ENCODE results near the gene EVL. TPM values are rescaled to one million over a fixed set of nuclear protein-coding genes. Genes with fewer than 3 reads are reported as not detected.

Gene EVL
- total and polyA plus RNA-seq, 2 of the 8 experiments (the other 6 are each of a cell fraction or from before 2014, with no cell fraction given): 30.7 to 64.6 TPM

- H3K23me2 ChIP-seq (ENCODE audit: low read depth, low read length): no peaks in the 10 kb centered on the region
- H4K20me1 ChIP-seq (replicated peaks in 1 of 2; ENCODE audit: control insufficient read depth in 1 of 2, insufficient read depth in 2 of 2, low read length in 2 of 2): peaks cover 0 to 2% of the 10 kb centered on the region in 2 experiments
- no peak overlapping the region for H3K27ac ChIP-seq (ENCODE audit: low read depth, low read length)
- no peak overlapping the region for H4K8ac ChIP-seq (ENCODE audit: extremely low read depth, insufficient read depth, low read length)
- H3K9ac ChIP-seq (replicated peaks in 1 of 4; ENCODE audit: extremely low read depth in 1 of 4, low read depth in 3 of 4, low read length in 3 of 4): no peak overlapping the region
- no peak overlapping the region for H3K56ac ChIP-seq (replicated peaks; ENCODE audit: insufficient read length, low read depth, low read length)
- POLR2A ChIA-PET (ENCODE audit: partially characterized antibody): no interaction called here
- H3K18ac ChIP-seq (ENCODE audit: extremely low read depth, low read length): no peak overlapping the region
- no peaks in the 10 kb centered on the region; a peak in 1 of 7 replicates for H3K27me3 ChIP-seq (replicated peaks in 1 of 4; ENCODE audit: control insufficient read depth in 3 of 4, extremely low read depth in 1 of 4, insufficient read depth in 3 of 4, low read length in 3 of 4)
- no peaks in the 10 kb centered on the region for H3K79me1 ChIP-seq (ENCODE audit: low read depth, low read length)
- H3K4me3 ChIP-seq (ENCODE audit: extremely low read depth in 1 of 4, insufficient read depth in 2 of 4, low read depth in 3 of 4, low read length in 4 of 4): no peak overlapping the region
- no peak overlapping the region for H4K91ac ChIP-seq (replicated peaks; ENCODE audit: insufficient read length, low read length)
- H3K9me3 ChIP-seq (ENCODE audit: insufficient read depth in 2 of 2, low read depth in 1 of 2, low read length in 1 of 2): no peaks in the 10 kb centered on the region
- TF ChIP-seq BRCA1 (IDR thresholded peaks at IDR 0.05; ENCODE audit: low read depth, low read length): no peak
- no peak for TF ChIP-seq TBP (IDR thresholded peaks at IDR 0.05; ENCODE audit: low read depth, low read length)
- no peak for TF ChIP-seq USF2 (IDR thresholded peaks at IDR 0.05; ENCODE audit: low read length)
- H3K4me1 ChIP-seq (replicated peaks in 1 of 4; ENCODE audit: control insufficient read depth in 3 of 4, insufficient read depth in 4 of 4, low read length in 3 of 4): peaks cover 0 to 6% (median 3%) of the 10 kb centered on the region in 4 experiments; a peak in 4 of 7 replicates
- H3K14ac ChIP-seq (ENCODE audit: insufficient read length): no peak overlapping the region
- no peak overlapping the region for H3K4ac ChIP-seq (replicated peaks; ENCODE audit: insufficient read length, low read depth, low read length)
- H2BK5ac ChIP-seq (ENCODE audit: low read depth, low read length): no peak overlapping the region
- no peak overlapping the region for H2BK15ac ChIP-seq (ENCODE audit: low read length)
- no peak overlapping the region for H3K23ac ChIP-seq (ENCODE audit: insufficient read length)
- H2BK12ac ChIP-seq (ENCODE audit: low read depth, low read length): no peak overlapping the region
- no peak overlapping the region for H2AFZ ChIP-seq (ENCODE audit: low read length)
- no peaks in the 10 kb centered on the region for H3K79me2 ChIP-seq (ENCODE audit: control insufficient read depth in 1 of 2, insufficient read depth in 2 of 2, low read length in 2 of 2)
- no peak overlapping the region for H4K5ac ChIP-seq (ENCODE audit: insufficient read length, low read depth, low read length)
- H3K36me3 ChIP-seq (ENCODE audit: control insufficient read depth in 2 of 4, insufficient read depth in 4 of 4, low read length in 3 of 4): no peaks in the 10 kb centered on the region
- H2BK20ac ChIP-seq (ENCODE audit: low read length): no peak overlapping the region
- CTCF ChIA-PET (ENCODE audit: partially characterized antibody): interaction anchor here (1.1 to 24.3 kb wide), 6 partner anchors 12 to 89 kb away, joined by 3 to 240 read pairs (median 4); no protein-coding TSS in a partner anchor
- no peak overlapping the region for H2AK5ac ChIP-seq (ENCODE audit: low read depth, low read length)
- H2BK120ac ChIP-seq (replicated peaks; ENCODE audit: low read depth, low read length): no peak overlapping the region
- FAIRE-seq: no peak
- no peak overlapping the region for H3K4me2 ChIP-seq (ENCODE audit: insufficient read depth in 1 of 2, low read depth in 2 of 2, low read length in 2 of 2)
- WGBS, 2 experiments (ENCODE audit: extremely low coverage in 1 of 2, insufficient coverage in 1 of 2, insufficient read length in 1 of 2, insufficient replicate concordance in 2 of 2, low coverage in 1 of 2, low lambda C conversion rate in 2 of 2, missing lambda C conversion rate in 1 of 2): 91% methylated on average over 10 of the region's 10 CpGs; no CpG with 5 or more reads in 1 of the 2 experiments
- DNase-seq (ENCODE audit: low read depth in 1 of 2, low spot score in 2 of 2): no peak
Observed at GRCh38 chr14:100084591-100084990, 19.4 kb downstream of the EVL start.

Measured in H1 (cell line).